GM21367 (cell line): Measurements from ENCODE around the gene CCT3.
"Not testable (repeated sequence)": the region's sequence is repeated elsewhere in the genome, so short reads cannot be mapped to it uniquely, and the experiment has no call there.

Source experiments
- ATAC-seq: cut with Tn5 transposase; IDR thresholded peaks from one replicate; pipeline ENCODE4 v1.9.1; 2021; ENCODE audit not compliant: unreplicated experiment

Gene CCT3

DNA sequence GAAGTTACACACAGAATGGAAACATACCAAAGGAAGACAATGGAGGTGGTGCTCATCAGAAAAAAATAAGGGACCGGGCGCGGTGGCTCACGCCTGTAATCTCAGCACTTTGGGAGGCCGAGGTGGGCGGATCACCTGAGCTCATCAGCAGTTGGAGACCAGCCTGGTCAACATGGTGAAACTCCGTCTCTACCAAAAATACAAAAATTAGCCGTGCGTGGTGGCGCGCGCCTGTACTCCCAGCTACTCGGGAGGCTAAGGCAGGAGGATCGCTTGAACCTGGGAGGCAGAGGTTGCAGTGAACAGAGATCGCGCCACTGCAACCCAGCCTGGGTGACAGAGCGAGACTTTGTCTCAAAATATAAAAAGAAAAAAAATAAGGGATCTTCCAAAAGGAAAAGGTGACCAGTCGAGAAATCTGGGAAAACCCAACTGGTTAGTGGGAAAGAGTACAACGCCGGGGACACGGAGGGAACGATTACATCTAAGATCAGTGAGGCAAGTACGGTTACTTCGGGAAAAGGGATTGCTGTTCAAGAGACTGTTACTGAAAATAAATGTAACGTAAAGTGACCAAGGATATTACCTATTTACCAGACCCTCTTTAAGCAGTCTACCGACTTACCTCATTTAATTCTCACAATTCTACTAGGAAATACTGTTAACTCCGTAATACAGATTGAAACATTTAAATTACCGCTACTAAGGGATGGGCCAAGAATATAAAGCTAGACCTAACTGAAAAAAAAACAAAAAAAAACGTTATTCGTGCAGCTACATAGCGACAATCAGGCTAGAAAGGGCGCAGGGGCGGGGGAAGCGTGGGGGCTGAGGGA lies 822 bp downstream of the CCT3 start:
- ATAC-seq: no peak

DNA sequence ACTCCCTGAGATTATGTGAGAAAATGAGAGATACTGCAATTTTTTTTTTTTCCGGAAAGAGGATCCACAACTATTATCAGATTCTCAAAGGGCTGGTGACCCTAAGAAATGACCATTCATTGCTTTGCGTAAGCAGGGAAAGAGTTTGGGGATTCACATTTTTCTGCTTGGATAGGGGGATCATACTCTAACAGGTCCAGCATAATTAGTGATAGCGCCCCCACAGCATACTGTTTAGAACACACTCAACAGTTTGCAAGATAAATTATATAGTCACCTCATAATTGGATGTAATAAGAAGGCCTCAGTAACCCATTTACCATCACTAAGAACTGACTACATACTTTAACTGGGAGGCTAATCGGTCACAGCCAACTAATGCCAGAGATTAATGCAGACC lies 1.9 kb downstream of the CCT3 start:
- ATAC-seq: no peak

DNA sequence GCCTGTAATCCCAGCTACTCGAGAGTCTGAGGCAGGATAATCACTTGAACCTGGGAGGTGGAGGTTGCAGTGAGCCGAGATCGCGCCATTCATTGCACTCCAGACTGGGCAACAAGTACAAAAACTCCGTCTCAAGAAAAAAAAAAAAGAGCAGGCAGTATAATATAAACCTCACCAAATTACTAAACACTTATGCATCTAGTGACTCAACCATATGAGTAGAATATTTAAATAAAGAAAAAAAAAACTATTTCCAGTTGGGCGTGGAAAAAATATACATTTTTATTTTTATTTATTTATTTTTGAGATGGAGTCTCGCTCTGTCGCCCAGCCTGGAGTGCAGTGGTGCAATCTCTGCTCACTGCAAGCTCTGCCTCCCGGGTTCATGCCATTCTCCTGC lies 14.9 kb downstream of the CCT3 start:
- ATAC-seq: not testable (repeated sequence)

DNA sequence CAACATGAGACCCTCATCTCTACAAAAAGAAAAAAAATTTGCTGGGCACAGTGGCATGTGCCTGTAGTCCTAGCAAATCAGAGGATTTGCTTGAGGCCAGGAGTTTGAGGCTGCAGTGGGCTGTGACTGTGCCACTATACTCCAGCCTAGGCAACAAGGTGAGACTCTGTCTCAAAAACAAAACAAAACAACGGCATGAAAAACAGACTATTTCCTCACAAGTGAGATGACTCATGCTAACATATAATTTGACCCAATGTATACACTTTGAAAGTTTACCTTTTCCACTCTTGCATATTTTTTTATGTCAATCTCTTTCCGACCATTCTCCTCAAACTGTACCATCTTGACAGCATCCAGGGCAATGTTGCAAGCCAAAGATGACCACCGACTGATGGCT lies 17.5 kb downstream of the CCT3 start:
- ATAC-seq: no peak

DNA sequence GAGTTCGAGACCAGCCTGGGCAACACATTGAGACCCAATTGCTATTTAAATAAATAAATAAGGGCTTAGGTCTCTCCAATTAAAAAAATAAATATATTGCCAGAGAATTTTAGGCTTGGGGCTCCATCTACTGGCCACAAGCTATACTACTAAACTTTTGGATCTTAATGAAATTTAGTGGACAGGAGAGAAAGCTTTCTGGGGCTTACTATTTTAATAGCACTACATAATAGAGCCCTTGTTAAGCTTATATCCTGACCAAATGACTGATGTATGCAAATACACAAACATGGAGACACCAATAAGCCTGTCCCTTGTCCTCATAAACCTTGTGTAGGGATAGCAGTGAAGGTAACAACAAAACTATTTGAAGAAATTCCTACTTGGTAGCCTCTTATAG lies 18.4 kb downstream of the CCT3 start:
- ATAC-seq: no peak

DNA sequence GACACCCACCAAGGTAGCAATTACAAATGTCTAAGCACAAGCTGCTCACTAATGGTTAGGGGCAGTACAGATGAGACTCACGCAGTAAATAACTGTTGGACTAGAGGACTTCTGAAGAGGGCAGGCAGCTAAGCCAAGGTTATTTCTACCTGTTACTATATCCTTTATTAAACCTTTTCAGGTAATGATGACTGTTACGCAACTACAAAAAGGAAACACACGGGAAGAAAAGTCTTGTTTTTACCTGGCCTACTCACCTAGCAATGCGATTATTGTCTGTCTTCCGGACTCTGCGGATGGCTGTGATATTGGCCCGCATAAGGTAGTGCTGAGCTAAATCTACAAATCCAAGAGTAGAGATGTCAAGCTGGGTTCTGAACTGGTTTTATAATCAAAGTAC lies 21.2 kb downstream of the CCT3 start:
- no peak for ATAC-seq

DNA sequence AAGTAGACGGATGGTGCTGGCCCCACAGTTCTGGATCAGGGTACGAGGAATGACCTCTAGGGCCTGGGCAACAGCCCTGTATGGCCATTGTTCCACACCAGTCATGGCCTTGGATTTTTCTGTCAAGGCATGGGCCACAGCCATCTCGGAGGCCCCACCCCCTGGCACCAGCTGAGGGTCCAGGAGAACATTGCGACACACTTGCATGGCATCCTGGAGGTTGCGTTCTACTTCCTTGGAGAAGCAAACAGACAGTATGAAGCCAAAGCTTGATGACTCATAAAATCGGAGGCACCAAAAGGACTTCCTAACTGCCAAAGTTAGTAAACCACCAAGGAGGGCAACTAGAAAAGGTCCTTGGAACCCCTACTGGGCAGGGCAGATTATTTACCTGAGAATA lies 27.1 kb downstream of the CCT3 start:
- no peak for ATAC-seq

DNA sequence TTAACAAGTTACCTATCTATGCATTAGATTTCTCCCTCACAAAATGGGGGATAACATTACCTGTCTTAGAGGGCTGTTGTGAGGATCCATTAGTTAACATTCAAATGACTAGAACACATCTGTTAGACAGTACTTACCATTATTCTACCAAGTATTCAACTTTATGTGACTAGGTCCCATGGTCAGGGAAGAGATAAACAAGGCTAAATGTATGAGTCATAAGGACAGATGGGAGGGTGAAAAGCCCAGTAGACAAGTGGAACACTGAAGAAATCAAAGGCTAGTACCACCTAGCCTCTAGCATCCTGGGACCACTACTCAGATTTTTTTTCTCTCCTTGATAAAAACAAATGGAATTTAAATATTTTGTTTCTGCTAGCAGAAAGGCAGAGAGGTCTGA lies 30.0 kb downstream of the CCT3 start:
- ATAC-seq: no peak

DNA sequence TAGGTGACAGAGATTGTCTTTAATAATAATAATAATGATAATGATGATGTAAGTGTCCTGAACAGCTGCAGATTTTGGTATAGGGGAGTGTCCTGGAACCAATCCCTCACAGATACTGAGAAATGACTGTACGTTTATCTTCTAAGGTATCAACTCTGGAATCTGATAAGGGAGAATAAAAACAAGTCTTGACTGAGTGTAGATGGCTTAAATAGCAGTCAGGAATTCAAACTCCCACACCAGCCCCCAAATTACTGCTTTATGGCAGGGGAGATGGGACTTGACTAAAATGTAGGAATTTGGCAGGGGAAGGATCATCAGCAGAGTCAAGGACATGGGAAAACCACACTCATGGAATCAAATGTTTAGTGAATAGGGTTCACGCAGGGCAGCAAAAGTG lies 32.9 kb downstream of the CCT3 start:
- ATAC-seq: no peak

DNA sequence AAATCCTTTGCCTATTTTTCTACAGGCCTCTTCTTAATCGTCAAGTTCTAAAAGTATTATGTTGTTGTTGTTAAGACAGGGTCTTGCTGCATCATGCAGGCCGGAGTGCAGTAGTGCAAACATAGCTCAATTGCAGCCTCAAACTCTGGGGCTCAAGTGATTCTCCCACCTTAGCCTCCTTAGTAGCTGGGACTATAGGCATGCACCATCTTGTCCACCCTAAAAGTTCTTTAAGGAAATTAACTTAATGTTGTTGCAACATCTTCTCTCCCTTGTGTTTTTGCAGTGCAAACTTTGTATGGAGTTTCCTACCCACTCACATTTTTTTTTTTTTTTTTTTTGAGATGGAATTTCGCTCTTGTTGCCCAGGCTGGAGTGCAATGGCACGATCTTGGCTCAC lies 34.9 kb downstream of the CCT3 start:
- ATAC-seq: no peak

DNA sequence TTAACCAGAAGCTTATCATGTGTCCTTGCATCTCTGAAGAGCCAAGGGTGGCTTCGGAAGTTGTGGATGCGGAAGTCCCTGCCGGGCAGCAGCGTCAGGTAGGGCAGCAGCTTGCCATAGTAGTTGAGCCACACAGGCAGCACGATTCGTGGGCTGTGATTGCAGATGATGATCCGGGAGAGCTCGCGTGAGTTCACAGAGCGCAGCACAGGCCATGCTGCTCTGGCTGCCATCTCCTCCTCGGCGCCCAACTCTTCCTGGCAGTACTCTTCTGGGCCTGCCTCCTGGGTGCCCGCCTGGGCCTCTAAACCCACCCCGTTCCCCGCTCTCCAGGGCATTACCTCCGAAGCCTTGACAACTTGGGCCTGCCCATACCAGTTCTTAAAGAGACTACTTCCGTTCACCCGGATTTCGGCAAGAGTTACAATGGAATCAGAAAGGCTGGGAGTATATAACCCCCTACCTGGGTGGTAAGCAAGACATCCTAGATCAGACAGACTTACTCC lies 39.2 kb downstream of the CCT3 start, which contains the start of gene VHLL:
TSS of gene VHLL (minus strand) at position 456 of the 506 bp plus-strand sequence. CDS start at position 338, 118 bp downstream.
- ATAC-seq: no peak

DNA sequence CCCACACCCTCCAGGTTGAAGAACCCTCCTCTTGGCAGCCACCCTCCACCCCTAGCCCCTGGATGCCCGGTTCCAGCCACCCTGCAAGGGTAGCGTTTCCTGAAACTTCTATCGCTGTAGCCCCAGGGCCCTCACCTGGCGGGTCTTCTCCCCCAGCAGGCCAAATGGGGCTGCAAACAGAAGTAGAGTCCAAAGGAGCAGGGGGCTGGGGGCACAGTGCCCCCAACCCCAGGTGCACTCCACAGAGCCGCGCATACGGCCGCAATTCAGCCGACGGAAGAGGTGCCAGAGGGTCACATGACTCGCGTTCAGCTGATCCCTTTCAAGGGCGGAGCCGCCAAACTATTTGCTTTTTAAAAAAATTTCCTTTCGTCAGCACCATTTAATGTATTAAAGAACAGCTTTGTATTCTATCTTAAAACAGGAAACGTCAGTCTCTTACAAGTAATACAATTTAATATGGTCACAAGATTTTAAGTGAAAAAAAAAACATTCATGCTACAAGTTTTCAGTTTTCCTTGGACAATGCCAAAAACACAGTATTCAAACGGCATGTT lies 42.6 kb downstream of the CCT3 start, which contains the start of gene GLMP:
TSS of gene GLMP (minus strand) at position 289 of the 557 bp plus-strand sequence. CDS start at position 255, 34 bp downstream.
- no peak for ATAC-seq

DNA sequence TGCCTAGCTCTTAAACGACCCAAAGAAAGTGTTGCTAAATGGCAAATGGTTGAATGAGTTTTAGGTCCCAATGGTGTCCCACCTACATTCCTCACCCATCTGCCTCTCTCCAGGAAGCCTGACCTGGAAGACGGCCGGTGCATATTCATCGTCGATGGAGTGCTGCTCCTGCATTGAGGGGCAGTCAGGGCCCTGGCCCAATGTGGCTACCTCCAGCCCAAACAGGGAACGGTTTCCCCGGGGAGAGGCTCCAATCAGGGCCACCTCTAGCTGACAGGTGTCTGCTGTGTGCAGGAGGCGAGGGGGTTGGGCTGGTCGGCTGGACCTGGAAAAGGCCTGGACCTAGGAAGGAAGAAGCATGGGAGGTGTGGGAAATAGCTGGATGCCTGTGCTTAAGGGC lies 44.2 kb downstream of the CCT3 start:
- ATAC-seq: no peak

DNA sequence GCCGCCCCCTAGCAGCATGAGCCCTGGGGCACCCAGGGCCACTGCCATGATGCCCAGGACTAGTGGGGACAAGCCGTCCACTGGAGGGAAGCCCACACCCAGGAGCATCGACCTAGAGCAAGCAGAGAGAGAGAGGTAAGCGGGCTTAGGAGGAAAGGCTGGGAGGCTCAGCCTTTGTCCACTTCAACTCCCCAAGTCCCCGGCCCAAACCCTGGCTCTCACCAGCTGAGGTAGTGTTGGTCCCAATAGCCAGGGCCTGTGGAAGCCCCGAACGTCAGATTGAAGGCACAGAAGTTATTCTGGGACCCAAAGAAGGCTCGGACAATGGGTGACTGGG lies 45.0 kb downstream of the CCT3 start:
- no peak for ATAC-seq

DNA sequence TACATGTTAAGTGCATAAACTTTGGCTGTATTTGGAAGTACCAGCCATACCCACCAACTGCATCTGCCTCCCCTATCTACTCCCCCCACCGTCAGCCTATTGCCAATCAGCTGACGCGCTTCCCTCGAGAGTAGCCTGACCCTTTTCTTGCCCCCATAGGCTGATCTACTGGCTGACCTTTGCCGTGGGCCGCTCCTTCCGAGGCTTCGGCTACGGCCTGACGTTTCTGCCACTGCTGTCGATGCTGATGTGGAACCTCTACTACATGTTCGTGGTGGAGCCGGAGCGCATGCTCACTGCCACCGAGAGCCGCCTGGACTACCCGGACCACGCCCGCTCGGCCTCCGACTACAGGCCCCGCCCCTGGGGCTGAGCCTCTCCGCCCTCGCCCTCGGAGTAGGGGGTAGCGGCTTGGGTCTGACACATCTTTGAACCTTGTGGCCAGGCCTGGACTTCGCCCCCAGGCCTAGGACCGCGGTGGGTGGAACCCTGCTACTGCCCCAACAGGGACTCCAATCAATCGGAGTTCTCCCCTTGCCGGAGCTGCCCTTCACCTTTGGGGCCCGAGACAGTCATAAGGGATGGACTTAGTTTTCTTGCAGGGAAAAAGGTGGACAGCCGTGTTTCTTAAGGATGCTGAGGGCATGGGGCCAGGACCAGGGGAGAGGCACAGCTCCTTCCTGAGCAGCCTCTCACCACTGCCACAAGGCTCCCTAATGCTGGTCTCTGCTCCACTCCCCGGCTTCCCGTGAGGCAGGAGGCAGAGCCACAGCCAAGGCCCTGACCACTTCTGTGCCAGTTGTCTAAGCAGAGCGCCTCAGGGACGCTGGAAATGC lies 46.6 kb downstream of the CCT3 start:
- ATAC-seq: no peak

DNA sequence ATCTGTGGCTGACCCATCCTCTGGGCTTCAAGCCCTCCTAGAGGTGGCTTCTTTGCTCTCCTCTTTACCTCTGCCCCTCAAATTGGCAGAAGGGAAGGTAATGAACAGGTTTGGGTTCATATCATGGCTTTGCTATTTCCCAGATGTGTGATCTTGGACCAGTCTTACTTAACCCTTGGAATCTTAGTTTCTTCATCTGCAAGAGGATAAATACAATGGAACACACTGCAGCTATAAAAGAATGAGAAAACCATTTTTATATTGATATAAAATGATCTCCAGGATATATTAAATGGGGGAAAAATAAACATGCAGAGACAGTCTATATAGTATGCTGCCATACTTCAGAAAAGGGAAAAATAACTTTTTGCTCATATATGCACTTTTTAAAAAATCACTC lies 48.2 kb downstream of the CCT3 start:
- no peak for ATAC-seq

DNA sequence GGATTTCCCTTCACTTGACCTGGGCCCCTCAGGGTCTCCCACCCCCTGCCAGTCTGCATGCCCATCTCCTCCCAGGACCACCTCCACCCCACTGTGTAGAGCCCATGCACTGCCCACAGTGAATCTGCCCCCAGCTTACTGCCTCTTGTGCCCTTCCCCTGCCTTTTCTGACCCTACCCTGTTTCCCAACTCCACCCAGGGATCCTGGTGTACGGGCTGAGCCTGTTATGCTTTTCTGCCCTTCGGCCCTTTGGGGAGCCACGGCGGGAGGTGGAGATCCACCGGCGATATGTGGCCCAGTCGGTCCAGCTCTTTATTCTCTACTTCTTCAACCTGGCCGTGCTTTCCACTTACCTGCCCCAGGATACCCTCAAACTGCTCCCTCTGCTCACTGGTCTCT lies 52.0 kb downstream of the CCT3 start:
- no peak for ATAC-seq

DNA sequence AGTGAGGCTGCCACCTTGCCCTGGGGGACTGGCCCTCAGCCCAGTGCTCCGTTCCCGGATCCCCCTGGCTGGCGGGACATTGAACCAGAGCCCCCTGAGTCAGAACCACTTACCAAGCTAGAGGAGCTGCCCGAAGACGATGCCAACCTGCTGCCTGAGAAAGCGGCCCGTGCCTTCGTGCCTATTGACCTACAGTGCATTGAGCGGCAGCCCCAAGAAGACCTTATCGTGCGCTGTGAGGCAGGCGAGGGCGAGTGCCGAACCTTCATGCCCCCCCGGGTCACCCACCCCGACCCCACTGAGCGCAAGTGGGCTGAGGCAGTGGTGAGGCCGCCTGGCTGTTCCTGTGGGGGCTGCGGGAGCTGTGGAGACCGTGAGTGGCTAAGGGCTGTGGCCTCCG lies 52.7 kb downstream of the CCT3 start:
- no peak for ATAC-seq

DNA sequence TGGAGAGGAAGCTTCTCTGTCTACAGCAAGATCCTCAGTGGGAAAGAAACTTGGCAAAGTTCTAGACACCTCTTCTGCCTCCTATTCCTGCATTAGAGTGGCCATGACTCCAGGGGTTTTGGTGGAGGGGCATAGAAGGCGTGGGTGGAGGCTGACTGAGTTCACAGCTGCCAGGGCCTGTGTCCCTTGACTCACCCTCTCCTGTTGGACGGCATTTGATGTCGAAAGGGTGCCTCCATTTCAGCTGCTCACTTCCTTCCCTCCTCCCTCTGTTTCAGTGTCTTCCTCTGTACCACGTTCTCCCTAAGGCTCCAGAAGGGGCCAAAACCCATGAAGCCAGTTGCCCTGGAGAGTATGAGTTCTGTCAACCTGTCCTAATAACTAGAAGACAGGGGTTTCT lies 53.3 kb downstream of the CCT3 start:
- no peak for ATAC-seq

DNA sequence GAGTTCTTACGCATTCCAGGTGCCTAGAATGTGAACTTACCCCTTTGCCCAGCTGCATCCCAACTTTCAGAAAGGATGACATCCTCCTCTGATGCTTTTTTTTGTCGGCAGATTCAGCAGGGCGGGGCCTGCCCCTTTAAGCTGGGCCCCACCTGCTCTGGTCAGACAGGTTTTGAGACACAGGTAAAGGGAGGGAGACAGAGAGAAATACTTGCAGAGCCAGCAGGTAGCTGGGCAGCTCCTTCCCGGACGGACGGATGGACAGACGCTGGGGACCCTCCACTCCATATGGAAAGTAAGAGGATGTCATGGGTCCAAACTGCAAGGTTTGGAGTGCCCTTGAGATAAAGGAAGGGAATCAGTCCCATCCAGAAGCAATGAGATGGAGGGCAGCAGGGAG lies 54.0 kb downstream of the CCT3 start, which contains the start of gene TMEM79:
TSS of gene TMEM79 (plus strand) at position 214 of the 400 bp plus-strand sequence. CDS start 902 bp downstream, outside the sequence.
- no peak for ATAC-seq

DNA sequence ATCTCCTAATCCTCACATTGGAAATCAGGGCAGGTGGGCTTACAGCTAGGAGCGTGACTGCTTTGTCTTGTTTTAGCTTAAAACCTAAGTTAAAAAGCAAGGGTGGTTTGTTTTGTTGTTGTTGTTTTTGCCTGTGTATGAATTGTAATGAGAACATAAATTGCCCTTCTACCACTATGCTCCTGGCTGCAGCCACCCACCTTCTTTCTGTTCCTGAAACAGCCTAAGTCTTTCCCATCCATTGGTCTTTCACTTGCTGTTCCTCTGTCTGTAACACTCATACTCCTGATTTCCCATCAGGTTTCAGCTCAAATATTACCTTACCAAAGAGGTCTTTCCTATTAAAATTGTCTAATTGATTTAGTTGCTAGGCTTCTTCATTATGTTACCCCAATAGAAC lies 54.6 kb downstream of the CCT3 start:
- no peak for ATAC-seq
